GM20431 (cell line): ENCODE measurements around the gene REN.

Source experiments
- in situ Hi-C: fragments of 300-500 bp; cut with MseI, MboI; formaldehyde crosslinking; loops from one replicate; pipeline ENCODE4 v1.15.0; 2020; ENCODE audit warnings: low sequenced_read_pairs; ENCODE audit not compliant: unreplicated experiment

Gene REN

GRCh38 chr1:204115116-204115515 lies 51.0 kb downstream of the REN start:
- in situ Hi-C loops = no loop called here

GRCh38 chr1:204114606-204115005 lies 51.5 kb downstream of the REN start:
- in situ Hi-C loops = no loop called here

DNA sequence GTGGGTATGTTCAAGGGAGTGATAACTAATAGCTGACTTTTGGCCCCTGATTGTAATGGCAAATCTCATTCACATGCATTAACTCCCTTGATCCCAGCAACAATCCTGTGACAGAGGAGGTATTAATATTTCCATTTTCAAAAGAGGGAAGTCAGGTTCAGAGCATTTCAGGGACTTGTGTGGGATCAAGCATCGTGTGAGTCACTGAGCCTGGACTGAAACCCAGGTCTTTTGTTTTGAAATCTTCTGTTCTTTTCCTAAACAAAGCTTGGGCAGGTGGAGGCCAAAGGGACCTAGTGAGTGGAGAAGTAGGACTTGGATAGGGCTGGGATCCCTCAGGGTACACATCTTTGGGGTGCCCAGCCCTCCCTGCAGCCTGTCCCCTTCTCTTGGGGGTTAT lies 52.2 kb downstream of the REN start:
- in situ Hi-C loops = no loop called here

DNA sequence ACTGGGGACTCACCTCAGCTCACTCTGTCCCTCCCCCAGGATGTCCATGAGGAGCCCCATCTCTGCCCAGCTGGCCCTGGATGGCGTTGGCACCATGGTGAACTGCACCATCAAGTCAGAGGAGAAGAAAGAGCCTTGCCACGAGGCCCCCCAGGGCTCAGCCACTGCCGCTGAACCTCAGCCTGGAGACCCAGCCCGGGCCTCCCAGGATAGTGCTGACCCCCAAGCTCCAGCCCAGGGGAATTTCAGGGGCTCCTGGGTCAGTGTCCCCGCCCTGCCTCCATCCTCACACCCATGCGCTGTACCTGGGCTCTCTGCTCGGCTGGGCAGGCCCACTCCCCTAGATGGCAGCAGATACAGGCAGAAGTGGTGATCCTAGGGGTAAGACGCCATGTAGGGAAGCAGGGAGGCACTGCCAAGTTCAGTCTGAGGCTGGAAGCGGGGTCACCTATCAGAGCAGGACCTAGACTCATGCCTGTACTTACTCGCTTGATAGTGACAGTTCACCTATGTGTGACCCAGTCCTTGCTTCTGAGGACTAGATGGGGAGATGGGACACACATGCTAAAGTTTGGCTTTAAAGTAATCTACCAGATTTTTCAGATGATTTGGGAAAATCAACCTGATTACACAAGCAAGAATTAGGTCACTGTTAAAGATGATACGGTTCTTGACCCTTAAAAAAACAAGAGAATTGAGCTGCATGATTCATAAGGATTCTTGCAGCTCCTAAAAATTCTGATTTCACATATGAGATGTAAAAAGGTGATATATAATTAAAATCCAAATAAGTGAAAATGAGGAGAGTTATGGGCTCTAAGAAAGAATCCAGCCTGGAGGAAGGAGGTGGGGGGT lies 53.0 kb downstream of the REN start:
- in situ Hi-C loops = no loop called here

DNA sequence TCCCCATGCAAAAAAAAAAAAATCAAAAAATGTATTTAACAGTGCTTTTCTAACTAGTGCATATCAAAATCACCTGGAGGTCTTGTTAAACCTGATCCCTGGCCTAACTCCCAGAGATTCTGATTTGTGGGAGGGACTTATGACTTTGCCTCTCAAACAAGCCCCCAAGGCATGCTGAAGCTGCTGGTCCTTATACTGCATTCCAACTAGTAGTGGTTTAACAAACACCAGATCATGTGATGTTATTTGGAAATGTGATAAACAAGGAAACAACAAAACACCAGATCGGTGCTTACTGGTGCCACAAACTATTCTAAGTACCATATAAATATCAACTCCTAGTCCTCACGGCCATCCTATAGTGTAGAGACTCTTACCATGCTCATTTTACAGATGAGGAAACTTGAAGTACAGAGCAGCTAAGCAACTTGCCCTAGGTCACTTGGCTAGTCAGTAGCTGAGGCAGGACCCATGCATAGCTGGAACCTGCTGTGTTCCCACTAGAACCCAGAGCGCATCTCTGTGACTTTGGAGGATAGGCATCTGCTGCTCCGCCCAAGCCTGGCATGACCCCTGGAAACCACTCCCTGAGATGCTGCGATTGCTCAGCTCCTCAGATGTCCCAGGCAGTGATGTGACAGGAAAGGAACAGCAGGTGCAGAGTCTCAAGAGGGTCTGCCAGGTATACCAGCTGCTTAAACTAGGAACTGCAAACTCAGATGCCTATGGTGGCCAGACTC lies 55.1 kb downstream of the REN start:
- in situ Hi-C loops = no loop called here

- in situ Hi-C loops = no loop called here
These were observed 57.6 kb downstream of the REN start for GRCh38 chr1:204108312-204109141.

GRCh38 chr1:204107892-204108291 lies 58.2 kb downstream of the REN start:
- in situ Hi-C loops = no loop called here

- in situ Hi-C loops = no loop called here
These were observed 59.3 kb downstream of the REN start for GRCh38 chr1:204106825-204107224.

GRCh38 chr1:204105131-204105515 lies 61.0 kb downstream of the REN start:
- in situ Hi-C loops = no loop called here
